Neural progenitor cell (in vitro differentiated cells): ENCODE measurements around the gene KIRREL3. TPM values are rescaled to one million over a fixed set of nuclear protein-coding genes. Genes with fewer than 3 reads are reported as not detected.
A peak's percentile ranks its signal among the peaks of the same experiment; 100 is the strongest.

Experiments
- DNase-seq: peaks from one replicate; pipeline ENCODE4 v3.0.0-alpha.2; 2016; ENCODE audit warnings: low spot score
- H2AFZ ChIP-seq: fragments of 200-600 bp; sonication (generic); replicated peaks from 2 replicates; pipeline ENCODE4 v1.6.1; 2016; ENCODE audit warnings: antibody characterized with exemption
- H3F3A ChIP-seq: fragments of 200-600 bp; sonication (generic); 2 replicates; pipeline ENCODE4 v1.6.1; 2016; ENCODE audit warnings: antibody characterized with exemption, low read depth
- H3K27ac ChIP-seq: fragments of 200-600 bp; sonication (generic); 2 replicates; pipeline ENCODE4 v1.5.1; 2016; ENCODE audit warnings: mild to moderate bottlenecking
- H3K27me3 ChIP-seq: fragments of 200-600 bp; sonication (generic); 2 replicates; pipeline ENCODE4 v1.6.1; 2016; ENCODE audit warnings: mild to moderate bottlenecking, moderate library complexity
- H3K36me3 ChIP-seq: fragments of 200-600 bp; sonication (generic); 2 replicates; pipeline ENCODE4 v1.5.1; 2016
- H3K4me1 ChIP-seq: fragments of 200-600 bp; sonication (generic); 2 replicates; pipeline ENCODE4 v1.6.1; 2016; ENCODE audit warnings: mixed run types
- H3K4me2 ChIP-seq: fragments of 200-600 bp; sonication (generic); 2 replicates; pipeline ENCODE4 v1.6.1; 2016
- H3K4me3 ChIP-seq: fragments of 200-600 bp; sonication (generic); 2 replicates; pipeline ENCODE4 v1.5.1; 2016
- H3K79me2 ChIP-seq: fragments of 200-600 bp; sonication (generic); 2 replicates; pipeline ENCODE4 v1.6.1; 2016; ENCODE audit warnings: low read depth
- H3K9ac ChIP-seq: fragments of 200-600 bp; sonication (generic); 2 replicates; pipeline ENCODE4 v1.6.1; 2016
- H3K9me3 ChIP-seq: fragments of 200-600 bp; sonication (generic); 2 replicates; pipeline ENCODE4 v1.5.1; 2016; ENCODE audit warnings: low read depth
- H4K20me1 ChIP-seq: fragments of 200-600 bp; sonication (generic); 2 replicates; pipeline ENCODE4 v1.6.1; 2016; ENCODE audit warnings: low read depth
- H3K27ac Mint-ChIP-seq: 3 replicates; pipeline ENCODE4 v1.8.0; 2021; ENCODE audit warnings: mixed read lengths
- H3K27me3 Mint-ChIP-seq: 2 replicates; pipeline ENCODE4 v1.8.0; 2022; ENCODE audit warnings: low read depth, mild to moderate bottlenecking, inconsistent platforms, moderate library complexity, mixed read lengths; ENCODE audit not compliant: insufficient read depth
- H3K36me3 Mint-ChIP-seq: 3 replicates; pipeline ENCODE4 v1.8.0; 2021; ENCODE audit warnings: mixed read lengths
- H3K4me1 Mint-ChIP-seq: 3 replicates; pipeline ENCODE4 v1.8.0; 2021; ENCODE audit warnings: mixed read lengths
- H3K4me3 Mint-ChIP-seq: 3 replicates; pipeline ENCODE4 v1.8.0; 2021; ENCODE audit warnings: mild to moderate bottlenecking, moderate library complexity, mixed read lengths
- H3K9me3 Mint-ChIP-seq: 3 replicates; pipeline ENCODE4 v1.8.0; 2020; ENCODE audit warnings: mixed read lengths
- EZH2 ChIP-seq: fragments of 200-600 bp; sonication (generic); IDR thresholded peaks from 2 replicates; pipeline ENCODE4 v1.6.1; 2017; ENCODE audit warnings: antibody characterized with exemption, mild to moderate bottlenecking, moderate library complexity
- EZH2phosphoT487 ChIP-seq: fragments of 200-600 bp; sonication (generic); IDR thresholded peaks from 2 replicates; pipeline ENCODE4 v1.6.1; 2017; ENCODE audit warnings: antibody characterized with exemption
- total RNA-seq: library from RNA; depleted of rRNA; stranded (reverse); fragments of >200 nt; gene quantifications from 2 replicates; pipeline ENCODE4 v1.2.3, GENCODE V29; 2015; ENCODE audit warnings: low replicate concordance
- TF ChIP-seq, protein P1 (sequence below): fragments of 200-600 bp; sonication (generic); IDR thresholded peaks from 2 replicates; pipeline ENCODE4 v1.5.1; 2017; ENCODE audit warnings: antibody characterized with exemption, mild to moderate bottlenecking

The KIRREL3 gene
- total RNA-seq, 1 donor from 2014 or later, result 1.1 TPM

DNA sequence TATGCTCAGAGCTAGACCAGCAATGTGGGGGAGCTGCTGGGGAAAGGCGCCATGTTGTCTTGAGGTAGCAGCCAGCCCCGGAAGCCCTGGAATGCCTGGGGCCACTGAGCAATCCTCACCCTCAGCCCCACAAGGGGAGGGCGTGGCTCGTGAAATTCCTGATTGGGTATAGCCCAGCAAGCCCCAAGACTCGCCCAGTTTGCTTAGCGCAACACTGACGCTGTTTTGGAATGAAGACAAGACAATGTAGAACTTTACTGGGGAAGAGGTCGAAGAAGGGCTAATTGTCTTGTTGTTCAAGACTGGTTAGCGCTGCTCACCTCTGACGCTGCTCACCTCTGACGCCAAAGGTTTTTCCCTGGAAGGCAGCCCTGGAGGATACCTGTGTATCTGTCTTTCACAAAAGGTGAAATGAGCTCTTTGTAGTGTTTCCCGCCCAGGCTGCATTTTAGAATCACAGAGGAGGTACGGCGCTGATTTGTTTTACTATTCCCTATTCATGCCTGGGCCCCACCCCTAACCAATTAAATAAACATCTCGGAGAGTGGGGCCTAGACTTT is 597.5 kb downstream of the KIRREL3 start:
- Histone ChIP-seq H3K27me3 (no peaks in the 10 kb centered on the region), H3K9ac (no peak overlapping the region), H3K36me3 (no peaks in the 10 kb centered on the region), H3K4me3 (no peak overlapping the region), H3K27ac (no peak overlapping the region), H3K4me2 (peak overlapping the region; percentile 44), H2AFZ (no peak overlapping the region), H3K9me3 (no peaks in the 10 kb centered on the region), H3K4me1 (peaks cover 23% of the 10 kb centered on the region), H3K79me2 (no peaks in the 10 kb centered on the region), H4K20me1 (no peaks in the 10 kb centered on the region), H3F3A (peaks cover 13% of the 10 kb centered on the region)
- TF ChIP-seq EZH2phosphoT487 (no peak), EZH2 (no peak)
- TF ChIP-seq, protein P1, sequence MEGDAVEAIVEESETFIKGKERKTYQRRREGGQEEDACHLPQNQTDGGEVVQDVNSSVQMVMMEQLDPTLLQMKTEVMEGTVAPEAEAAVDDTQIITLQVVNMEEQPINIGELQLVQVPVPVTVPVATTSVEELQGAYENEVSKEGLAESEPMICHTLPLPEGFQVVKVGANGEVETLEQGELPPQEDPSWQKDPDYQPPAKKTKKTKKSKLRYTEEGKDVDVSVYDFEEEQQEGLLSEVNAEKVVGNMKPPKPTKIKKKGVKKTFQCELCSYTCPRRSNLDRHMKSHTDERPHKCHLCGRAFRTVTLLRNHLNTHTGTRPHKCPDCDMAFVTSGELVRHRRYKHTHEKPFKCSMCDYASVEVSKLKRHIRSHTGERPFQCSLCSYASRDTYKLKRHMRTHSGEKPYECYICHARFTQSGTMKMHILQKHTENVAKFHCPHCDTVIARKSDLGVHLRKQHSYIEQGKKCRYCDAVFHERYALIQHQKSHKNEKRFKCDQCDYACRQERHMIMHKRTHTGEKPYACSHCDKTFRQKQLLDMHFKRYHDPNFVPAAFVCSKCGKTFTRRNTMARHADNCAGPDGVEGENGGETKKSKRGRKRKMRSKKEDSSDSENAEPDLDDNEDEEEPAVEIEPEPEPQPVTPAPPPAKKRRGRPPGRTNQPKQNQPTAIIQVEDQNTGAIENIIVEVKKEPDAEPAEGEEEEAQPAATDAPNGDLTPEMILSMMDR, result no peak
- peaks cover 3% of the 10 kb centered on the region for H3K36me3 Mint-ChIP-seq
- no peak overlapping the region for H3K4me3 Mint-ChIP-seq
- H3K9me3 Mint-ChIP-seq, result peaks cover 3% of the 10 kb centered on the region
- H3K4me1 Mint-ChIP-seq, result peaks cover 17% of the 10 kb centered on the region
- peaks cover 3% of the 10 kb centered on the region for H3K27me3 Mint-ChIP-seq
- DNase-seq, result peak; percentile 59
- H3K27ac Mint-ChIP-seq, result no peak overlapping the region

DNA sequence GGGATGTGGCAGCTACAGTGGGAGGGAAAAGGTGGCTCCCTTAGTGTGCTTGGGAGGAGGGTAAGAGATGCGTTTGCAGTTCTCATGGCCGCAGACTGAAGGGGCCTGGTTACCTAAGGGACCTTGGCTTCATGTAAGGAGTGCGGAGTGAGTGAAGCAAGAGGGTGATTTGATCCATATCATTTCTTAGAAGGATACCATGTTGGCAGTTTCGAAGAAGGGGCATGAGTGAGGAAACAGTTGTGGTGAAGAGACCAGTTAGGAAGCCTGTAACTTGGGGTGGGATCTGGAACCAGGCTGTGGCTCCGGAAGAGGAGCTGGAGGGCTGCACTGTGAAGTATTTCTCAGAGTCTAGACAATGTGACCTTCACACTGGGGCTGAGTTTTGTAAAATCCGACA is 600.1 kb downstream of the KIRREL3 start:
- TF ChIP-seq, protein P1, result no peak
- TF ChIP-seq EZH2 (no peak), EZH2phosphoT487 (no peak)
- H4K20me1 ChIP-seq, result no peaks in the 10 kb centered on the region
- H3K4me3 ChIP-seq, result no peak overlapping the region
- no peak for DNase-seq
- no peaks in the 10 kb centered on the region for H3K36me3 ChIP-seq
- H3K9me3 Mint-ChIP-seq, result peaks cover 3% of the 10 kb centered on the region
- H3K4me1 ChIP-seq, result peaks cover 23% of the 10 kb centered on the region
- H3K36me3 Mint-ChIP-seq, result peaks cover 5% of the 10 kb centered on the region
- H3K79me2 ChIP-seq, result no peaks in the 10 kb centered on the region
- H3F3A ChIP-seq, result peaks cover 13% of the 10 kb centered on the region
- no peak overlapping the region for H3K27ac Mint-ChIP-seq
- no peak overlapping the region for H3K4me2 ChIP-seq
- H2AFZ ChIP-seq, result no peak overlapping the region
- no peaks in the 10 kb centered on the region for H3K9me3 ChIP-seq
- peaks cover 10% of the 10 kb centered on the region for H3K27me3 Mint-ChIP-seq
- H3K4me3 Mint-ChIP-seq, result no peak overlapping the region
- peaks cover 17% of the 10 kb centered on the region for H3K4me1 Mint-ChIP-seq
- H3K27ac ChIP-seq, result no peak overlapping the region
- no peaks in the 10 kb centered on the region for H3K27me3 ChIP-seq
- H3K9ac ChIP-seq, result no peak overlapping the region

DNA sequence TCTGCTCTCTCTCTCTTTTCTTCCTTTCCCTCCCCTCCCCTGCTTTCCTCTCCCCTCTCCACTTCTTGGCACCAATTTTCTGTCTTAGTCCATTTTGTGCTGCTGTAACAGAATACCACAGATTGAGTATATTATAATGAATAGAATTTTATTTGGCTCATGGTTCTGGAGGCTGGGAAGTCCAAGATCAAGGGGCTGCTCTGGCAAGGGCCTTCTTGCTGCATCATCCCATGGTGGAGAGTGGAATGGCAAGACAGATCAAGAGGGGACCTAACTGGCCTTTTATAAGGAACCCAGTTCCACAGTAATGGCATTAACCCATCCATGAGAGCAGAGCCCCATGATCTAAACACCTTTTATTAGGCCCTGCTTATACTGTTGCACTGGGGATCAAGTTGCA is 600.6 kb downstream of the KIRREL3 start:
- Mint-ChIP-seq H3K4me1 (peaks cover 17% of the 10 kb centered on the region), H3K27me3 (peaks cover 10% of the 10 kb centered on the region), H3K4me3 (no peak overlapping the region), H3K9me3 (peaks cover 3% of the 10 kb centered on the region), H3K27ac (no peak overlapping the region), H3K36me3 (peaks cover 5% of the 10 kb centered on the region)
- Histone ChIP-seq H3K36me3 (no peaks in the 10 kb centered on the region), H3K27me3 (no peaks in the 10 kb centered on the region), H2AFZ (no peak overlapping the region), H3K27ac (no peak overlapping the region), H3K9me3 (no peaks in the 10 kb centered on the region), H3F3A (peaks cover 13% of the 10 kb centered on the region), H3K79me2 (no peaks in the 10 kb centered on the region), H3K4me3 (no peak overlapping the region), H3K4me2 (no peak overlapping the region), H3K4me1 (peaks cover 23% of the 10 kb centered on the region), H3K9ac (no peak overlapping the region), H4K20me1 (no peaks in the 10 kb centered on the region)
- no peak for DNase-seq
- TF ChIP-seq EZH2phosphoT487, result no peak
- TF ChIP-seq, protein P1, result no peak
- no peak for TF ChIP-seq EZH2
